ENCODE data around the gene MYORG.

Gene MYORG

GRCh38 chr9:34376596-34377403 is at the start of gene MYORG:
Gene MYORG (minus strand): TSS chr9:34376898. CDS start chr9:34372943, 3,955 bp downstream.
- DNase-seq (ENCODE audit: low read depth) = peak; percentile 95

- DNase-seq (ENCODE audit: low read depth) = no peak
Observed at GRCh38 chr9:34419716-34420504, 43.2 kb upstream of the MYORG start.

DNA sequence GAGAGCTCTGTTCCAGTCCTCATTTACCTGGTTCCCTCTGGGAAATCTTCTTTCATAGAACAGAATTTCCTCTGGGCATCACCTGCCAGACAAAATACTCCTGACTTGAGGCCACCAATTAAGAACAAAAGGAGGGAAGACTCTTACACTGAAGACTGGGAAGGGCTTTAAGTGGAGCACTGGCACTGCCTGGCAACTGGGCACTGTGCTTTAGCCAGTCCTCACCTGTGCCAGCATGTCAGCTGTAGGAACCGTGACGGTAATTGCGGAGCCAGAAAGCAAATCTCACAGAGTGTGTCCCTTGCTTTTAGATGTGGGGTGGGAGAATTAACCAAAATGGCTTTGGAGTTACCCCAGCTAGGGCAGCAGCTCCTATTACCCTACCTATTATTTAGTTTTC is 41.0 kb upstream of the MYORG start:
- no peak for DNase-seq (ENCODE audit: low read depth)

GRCh38 chr9:34413231-34413852 is 36.6 kb upstream of the MYORG start:
- no peak for DNase-seq (ENCODE audit: low read depth)

- DNase-seq (ENCODE audit: low read depth) = no peak
Observed at GRCh38 chr9:34412336-34412735, 35.6 kb upstream of the MYORG start.

DNA sequence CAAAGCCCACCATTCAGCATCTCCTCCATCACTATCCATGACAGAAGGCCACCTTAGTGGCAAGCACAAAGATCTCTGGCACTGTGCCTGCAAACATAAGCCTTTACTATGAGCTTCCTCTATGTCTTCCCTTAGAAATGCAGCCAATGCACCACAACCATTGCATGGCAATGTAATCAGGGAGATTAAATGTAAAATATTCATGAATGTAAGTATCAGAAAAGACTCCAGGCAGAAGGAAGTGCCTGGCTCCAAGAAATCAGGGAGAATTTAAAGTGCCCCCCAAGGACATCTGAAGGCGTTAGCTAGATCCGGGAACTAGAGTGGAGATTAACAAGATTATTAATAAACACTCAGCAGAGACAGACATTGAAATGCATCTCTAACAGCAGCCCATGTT is 32.5 kb upstream of the MYORG start:
- no peak for DNase-seq (ENCODE audit: low read depth)

GRCh38 chr9:34408173-34408572 is 31.5 kb upstream of the MYORG start:
- DNase-seq (ENCODE audit: low read depth) = no peak

DNA sequence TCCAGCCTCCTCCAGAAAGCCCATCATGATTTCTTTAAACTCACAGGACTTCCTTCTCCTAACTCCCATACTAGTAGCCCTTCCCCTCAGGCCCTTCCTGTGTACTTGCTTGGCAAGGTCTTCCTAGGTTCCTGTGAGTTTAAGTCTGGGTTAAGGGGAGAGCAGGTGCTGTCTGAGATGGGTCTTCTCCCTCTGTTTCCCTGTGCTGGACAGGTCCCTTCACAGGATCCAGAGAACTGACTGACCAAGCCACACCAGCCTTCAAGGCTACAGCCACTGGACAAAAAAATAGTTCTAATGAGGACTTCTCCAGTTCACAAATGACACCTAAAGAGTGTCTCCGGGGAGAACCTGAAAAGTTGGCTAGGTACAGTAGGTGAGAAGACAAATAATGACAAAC is 29.5 kb upstream of the MYORG start:
- no peak for DNase-seq (ENCODE audit: low read depth)

DNA sequence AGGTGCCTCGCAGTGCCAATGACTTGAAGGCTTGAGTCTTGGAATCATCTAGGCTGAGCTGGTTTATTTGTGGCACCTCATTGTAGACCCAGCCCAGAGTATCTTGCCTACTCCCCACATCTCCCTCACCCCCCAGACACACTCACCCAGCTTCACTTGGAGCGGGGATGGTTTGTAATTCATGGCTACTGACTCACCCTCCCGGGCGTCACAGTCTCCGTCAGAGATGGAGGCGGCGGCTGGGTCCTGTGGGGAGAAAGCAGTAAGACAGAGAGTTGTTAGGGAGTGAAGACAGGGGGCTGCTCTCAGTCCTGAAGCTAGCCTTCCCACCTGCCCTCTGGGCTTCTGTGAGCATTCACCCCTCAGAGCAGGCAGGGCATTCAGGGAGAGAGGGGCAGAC is 29.0 kb upstream of the MYORG start:
- DNase-seq (ENCODE audit: low read depth) = no peak

GRCh38 chr9:34403554-34404380 is 27.1 kb upstream of the MYORG start:
- DNase-seq (ENCODE audit: low read depth) = peak; percentile 19

DNA sequence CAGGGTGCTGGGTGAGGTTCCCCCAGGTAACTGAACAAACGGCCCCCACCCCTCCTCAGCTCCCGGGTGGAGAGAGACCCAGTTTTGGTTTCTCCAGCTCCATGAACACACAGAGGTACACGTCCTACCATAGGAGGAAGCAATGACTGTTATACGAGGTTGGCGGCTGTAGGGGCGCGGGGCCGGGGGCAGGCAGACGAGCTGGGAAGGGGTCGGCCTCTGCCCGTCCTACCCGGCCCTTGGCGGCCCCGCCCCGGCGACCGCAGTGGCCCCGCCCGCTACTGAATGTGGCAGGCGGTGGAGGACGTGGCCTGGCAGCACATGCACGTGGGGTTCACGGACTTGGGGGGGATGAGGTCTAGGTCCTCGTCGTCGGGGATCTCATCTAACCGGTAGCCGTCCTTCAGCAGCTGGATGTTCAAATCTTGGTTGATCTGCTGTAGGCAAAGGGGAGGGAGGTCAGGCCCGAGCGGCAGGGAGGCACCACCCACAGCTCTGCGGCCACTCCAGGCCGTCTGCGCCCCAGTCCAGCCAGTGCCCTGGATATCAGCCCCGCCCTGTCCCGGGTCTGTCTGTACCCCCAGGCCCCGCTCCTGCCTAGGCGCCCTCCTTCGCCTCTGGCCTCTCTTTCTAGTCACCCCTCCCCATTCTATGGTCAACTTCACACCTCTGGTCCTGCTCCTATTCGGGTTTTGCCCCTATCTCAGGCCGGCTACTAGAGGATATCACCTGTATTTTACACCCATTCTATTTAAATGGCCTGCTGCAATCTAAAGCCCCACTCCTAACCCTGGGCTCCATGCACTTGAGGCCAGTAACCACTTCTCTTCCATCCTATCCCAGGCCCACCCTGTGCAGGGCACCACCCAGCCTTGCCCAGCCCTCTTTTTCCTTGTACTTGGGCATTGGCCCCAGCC is 24.2 kb upstream of the MYORG start:
- DNase-seq (ENCODE audit: low read depth) = no peak

GRCh38 chr9:34400275-34400674 is 23.6 kb upstream of the MYORG start:
- DNase-seq (ENCODE audit: low read depth) = no peak

- DNase-seq (ENCODE audit: low read depth) = no peak
Observed at GRCh38 chr9:34399729-34400128, 23.0 kb upstream of the MYORG start.

- no peak for DNase-seq (ENCODE audit: low read depth)
Observed at GRCh38 chr9:34398875-34399274, 22.2 kb upstream of the MYORG start.

DNA sequence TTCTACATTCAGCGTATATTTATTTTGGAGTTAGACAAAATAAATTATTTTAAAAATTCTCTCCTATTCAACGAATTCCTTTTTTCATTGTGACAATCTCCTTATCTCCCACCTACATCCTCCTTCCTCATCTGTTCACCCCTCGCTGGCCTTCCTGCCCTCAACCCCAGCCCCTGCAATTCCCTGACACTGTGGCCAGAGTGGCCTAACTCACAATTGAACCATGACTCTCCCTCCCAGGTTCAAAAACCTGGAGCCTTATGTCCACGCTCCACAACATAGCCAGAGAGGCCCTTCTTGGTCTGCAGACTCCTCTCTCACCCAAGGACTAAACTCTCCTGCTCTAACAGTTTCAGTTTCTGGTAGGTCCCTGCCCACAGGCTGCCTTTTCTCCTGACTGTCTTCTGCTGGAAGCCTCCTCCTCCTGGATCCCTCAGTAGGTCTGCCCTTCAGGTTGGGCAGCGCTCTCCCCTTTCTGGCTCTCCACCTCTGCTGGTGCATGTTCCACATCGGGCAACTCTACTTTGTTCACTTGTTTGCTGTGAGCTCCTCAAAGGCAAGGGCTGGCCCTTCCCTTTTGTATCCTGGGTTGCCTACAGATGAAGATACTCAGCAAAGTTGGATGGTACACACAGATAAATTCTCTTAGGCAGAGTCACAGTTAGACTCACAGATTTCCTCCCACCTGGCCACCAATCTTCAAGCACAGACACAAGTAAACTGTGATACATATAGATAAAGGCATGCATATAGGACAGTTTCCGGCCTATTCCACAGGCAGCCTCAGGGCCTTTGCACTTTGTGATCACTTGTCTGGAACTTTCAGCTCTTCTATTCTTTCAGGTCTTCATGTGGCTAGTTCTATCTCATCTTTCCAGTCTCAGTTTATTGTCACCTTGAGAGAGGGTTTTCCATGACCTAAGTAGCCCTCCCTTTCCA is 19.8 kb upstream of the MYORG start:
- no peak for DNase-seq (ENCODE audit: low read depth)

GRCh38 chr9:34392511-34392910 is 15.8 kb upstream of the MYORG start:
- no peak for DNase-seq (ENCODE audit: low read depth)

- DNase-seq (ENCODE audit: low read depth) = no peak
Observed at GRCh38 chr9:34387239-34387638, 10.5 kb upstream of the MYORG start.

DNA sequence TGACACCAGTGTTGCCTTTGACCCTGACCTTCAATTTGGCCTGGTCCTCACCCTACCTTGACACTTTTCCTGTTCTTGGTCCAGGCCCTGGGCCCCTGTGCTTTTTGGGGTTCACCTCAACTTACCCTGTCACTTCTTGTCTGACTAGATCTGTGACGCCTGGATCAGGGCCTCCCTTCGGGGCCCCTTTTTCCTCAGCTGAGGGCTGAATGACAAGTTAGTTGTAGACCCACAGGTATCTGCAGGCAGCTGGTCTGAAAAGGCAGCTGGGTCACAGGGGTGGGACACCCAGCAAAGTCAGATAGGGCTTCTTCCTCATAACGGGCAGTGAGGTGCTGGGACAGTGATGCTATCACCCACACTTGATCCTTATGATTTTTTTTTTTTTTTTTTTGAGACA is 10.0 kb upstream of the MYORG start:
- DNase-seq (ENCODE audit: low read depth) = no peak

DNA sequence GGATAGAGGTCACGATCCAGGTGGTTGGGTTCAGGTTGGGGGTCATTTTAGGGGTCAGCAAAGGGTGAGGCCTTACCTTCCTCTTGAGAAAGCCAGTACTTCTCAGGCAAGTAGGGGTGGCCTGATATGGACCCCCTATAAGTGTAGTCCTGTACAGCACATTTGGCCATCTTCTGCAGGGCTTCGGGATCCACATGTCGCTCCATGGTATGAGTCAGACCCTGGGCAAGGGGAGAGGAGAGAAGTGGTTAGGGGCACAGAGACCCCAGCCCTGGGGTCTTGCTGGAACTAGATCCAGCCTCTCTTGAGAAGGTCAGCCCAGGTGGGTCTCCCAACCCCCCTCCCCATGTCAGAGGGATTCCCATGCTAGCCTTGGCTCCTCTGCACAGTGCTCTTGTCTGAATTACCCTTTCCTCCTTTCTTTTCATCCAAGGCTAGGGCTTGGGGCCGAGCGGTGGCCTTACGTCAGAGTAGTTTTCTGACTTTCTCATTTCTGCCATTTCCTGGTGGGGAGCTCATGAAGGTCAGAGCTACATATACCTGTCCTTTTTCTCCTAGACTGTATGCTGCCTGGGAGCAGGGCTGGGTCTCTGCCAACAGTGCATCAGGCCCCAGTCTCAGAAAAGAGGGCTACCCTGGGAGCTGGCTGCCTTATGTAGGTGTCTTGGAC is 9.0 kb upstream of the MYORG start:
- DNase-seq (ENCODE audit: low read depth) = no peak

Data from activated T-helper 9 cell treated with anti-CD3 and anti-CD28 coated beads, Interleukin-2, amount 50 U/mL, for 16 hours (primary cell).